Nucleus accumbens (tissue), 56 donors: Measurements from ENCODE around the gene APBB2.

Source experiments
- DNase-seq, 56 donors: peaks; one replicate each; lab custom pipeline; 2025; lab: John Stamatoyannopoulos, UW

APBB2 gene

GRCh38 chr4:41216294-41217019, 2.1 kb upstream of the APBB2 start:
- DNase-seq: peak in 51 of 56 donors; percentile 4 to 79 (median 53)

GRCh38 chr4:41215969-41216293, 1.6 kb upstream of the APBB2 start:
- DNase-seq: no peak

DNA sequence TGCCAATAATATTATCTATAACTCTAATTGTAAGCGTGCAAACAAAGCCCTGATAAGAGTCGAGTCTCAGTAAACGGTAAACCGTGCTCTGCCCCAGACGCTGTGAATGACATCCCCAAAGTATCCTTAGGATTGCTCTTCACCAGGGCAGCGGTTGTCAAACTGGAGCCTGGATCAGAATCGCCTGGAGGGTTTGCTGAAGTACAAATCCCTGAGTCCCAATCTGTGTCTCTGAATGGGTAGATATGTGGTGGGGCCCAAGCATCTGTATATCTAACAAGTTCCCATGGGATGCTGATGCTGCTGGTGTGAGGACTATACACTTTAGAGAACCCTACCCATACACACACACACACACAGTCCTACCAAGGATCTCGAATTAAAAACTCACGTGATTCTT, 813 bp upstream of the APBB2 start:
- peak in 1 of 56 donors; percentile 17 for DNase-seq

DNA sequence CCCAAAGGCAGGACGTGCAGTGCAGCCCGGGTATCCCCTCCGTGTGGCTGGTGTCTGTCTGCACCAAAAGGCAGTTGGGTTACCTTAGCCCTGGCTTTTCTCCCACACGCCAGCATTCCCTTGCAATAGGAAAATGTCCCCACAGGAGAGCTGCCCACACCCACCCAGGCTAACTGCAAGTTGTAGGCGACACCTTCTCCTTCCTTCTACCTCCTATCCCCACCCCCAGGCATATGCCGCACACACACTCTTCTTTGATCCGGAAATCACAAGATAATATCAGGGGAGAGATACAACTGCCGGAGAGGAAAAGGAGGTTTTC, 444 bp upstream of the APBB2 start:
- peak in 2 of 56 donors; percentile 48 to 58 for DNase-seq

GRCh38 chr4:41213625-41214135, 662 bp downstream of the APBB2 start:
- peak in 24 of 56 donors; percentile 13 to 63 (median 47) for DNase-seq

- DNase-seq: peak in 41 of 56 donors; percentile 4 to 61 (median 28)
Observed at GRCh38 chr4:41212616-41213203, 1.6 kb downstream of the APBB2 start.

GRCh38 chr4:41211951-41212615, 2.3 kb downstream of the APBB2 start:
- DNase-seq: no peak

DNA sequence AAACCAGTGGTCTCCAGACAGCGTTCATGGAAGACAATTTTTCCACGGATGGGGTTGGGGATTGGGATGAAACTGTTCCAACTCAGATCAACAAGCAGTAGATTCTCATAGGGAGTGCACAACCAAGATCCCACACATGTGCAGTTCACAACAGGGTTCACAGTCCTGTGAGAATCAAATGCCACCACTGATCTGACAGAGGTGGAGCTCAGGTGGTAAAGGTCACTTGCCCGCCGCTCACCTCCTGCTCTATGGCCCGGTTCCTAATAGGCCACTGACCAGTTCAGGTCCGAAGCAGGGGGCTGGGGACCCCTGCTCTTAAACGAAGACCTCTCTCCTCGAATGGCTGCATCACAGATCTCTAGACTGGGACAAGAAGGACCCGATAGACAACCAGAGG, 4.4 kb downstream of the APBB2 start:
- no peak for DNase-seq

DNA sequence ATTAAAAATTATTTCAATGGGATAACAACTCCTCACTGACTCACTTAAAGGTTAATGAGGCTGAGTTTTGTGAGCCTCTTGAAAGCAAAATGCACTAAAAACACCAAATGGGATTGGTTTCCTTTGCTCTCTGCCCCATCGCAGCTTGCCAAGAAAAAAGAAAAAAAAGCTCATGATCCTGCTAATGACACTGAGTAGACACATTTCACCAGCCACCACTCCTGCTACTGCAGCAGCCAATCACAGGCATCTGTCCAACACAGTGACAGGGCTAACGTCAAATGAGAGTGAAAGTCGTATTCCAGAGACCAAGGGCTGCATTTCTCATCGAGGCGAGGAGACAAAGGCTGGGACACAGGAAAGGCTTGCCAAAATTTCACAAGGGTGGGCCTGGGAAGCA, 5.2 kb downstream of the APBB2 start:
- peak in 5 of 56 donors; percentile 7 to 45 (median 18) for DNase-seq

GRCh38 chr4:41207291-41207831, 7.0 kb downstream of the APBB2 start:
- DNase-seq: no peak

GRCh38 chr4:41205854-41206460, 8.4 kb downstream of the APBB2 start:
- DNase-seq: no peak

DNA sequence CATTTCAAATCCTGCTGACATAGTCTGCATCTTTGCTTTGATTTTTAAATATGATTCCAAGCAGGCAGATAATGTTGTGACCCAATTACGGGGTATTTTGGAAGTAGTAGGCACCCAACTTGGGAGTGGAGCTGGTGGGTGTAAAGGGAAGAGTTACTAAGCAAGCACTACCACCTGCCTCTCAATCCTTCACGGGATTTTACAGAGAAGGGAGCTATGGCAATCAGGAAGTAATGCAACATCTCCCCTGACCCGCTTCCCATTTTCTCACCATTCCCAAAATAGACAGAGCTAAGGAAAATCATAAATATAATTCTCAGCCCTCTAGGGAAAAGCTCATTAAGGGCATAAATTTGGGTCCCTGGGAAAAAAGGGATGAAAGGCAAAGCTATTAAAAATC, 9.2 kb downstream of the APBB2 start:
- DNase-seq: peak in 6 of 56 donors; percentile 11 to 38 (median 24)

- peak in 3 of 56 donors; percentile 7 to 23 (median 11) for DNase-seq
Observed at GRCh38 chr4:41204400-41204978, 9.9 kb downstream of the APBB2 start.

DNA sequence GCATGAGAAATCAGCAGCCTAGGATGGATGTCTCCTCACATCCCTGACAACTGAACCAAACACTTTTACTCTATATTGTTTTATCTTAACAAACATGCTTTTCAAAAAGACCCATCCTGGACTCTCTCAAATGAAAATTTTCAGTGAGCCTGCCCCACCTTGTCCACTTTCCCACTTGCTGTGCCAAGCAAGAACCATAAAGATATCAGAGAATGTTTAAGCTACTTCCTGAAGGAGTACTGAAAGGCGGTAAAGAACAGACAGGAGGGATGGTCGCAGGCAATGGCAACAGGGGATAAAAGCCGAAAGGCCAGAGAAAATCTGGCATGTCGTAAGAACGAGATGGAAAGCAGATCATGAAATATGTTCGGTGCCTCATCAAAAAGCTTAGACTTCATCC, 10.5 kb downstream of the APBB2 start:
- no peak for DNase-seq

DNA sequence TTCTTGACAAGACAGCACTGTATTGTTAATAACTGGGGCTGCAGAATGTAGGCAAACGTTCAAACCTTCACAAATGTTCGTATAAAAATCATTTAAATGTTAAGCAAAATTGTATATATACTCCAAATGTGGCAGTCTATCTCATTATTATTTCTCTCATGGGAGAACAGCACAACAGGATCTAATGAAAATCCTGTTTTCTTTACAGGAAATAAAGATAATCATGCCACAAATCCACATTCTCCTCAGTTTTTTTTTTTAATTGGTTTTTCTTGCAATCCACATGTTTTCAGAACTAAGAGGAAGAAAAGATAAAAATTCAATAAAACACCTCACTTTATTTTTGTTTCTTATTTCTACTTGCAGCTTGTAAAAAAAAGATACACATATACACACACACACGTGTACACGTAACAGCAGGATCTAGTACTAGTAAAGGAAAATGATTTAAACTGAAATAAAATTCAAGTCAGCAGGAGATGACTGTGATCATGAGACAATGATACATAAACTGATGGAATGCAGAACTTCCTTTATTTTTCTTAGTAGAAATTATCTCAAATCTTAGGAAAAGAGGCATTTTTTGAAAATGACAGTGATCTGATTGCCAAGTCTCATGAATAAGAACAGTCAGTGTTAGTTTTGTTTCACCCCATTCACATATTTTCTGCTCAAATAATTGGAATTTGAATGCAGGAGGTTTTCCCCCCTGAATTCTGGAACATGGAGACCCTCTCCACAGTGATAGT, 11.3 kb downstream of the APBB2 start:
- DNase-seq: no peak

DNA sequence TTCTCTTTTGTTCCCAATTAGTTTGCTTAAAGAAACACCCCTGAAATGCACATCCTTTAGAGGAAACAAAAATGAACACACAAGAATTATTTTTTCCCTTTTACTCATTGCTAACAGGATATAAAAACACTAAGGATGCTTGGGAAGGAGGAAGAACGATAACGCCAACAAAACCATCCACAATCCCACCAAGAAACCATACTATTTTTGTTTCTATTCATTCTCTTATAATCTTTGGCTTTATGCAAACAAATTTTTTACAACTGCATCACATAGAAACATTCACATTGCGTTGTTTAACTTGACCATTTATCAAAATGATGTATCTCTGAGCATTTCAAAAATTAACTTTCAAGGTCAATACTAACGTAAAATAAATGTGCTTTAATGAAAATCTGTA, 12.0 kb downstream of the APBB2 start:
- DNase-seq: no peak

DNA sequence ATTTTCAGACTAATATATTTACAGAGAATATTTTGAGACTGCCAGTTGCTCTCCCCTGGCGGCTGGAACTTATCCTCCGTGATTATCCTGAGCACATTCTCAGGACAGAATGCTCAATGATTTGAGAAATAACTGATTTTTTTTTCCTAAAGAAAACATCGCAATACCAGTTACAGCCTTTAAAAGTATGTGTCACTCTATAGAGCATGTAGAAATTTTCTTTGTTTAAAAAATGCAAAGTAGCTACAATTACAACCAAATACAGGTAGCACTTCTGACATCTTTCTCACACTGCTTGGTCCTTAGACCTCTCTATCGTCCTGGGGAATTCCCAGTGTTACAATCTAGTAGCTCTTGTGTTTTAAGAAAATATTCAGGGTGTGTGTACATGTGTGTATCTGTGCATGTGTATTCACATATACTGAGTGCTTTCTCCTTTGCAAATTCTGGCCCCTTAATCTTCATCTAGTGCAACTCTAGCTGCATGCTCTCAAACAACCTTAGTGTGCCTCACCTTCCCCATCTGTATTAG, 13.8 kb downstream of the APBB2 start:
- DNase-seq: no peak

GRCh38 chr4:41199788-41200187, 14.6 kb downstream of the APBB2 start:
- no peak for DNase-seq

DNA sequence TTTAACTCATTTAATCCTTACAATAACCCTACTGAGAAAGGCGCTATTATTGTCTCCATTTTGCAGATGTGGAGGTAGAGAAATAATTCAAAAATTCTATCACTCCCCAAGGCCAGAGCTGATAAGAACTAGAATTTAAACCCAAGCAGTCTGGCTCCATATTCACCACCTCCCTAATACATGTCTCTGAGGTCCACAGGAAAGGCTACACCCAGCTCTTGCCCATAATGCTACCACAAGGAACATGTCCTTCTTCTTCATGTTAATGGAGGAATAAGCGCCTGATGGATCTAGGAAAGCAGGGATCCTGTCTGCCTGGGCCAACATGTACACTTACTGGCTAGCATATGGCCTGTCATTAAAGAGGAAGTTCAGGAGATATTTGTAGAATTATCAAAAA, 16.3 kb downstream of the APBB2 start:
- no peak for DNase-seq

GRCh38 chr4:41197495-41197894, 16.8 kb downstream of the APBB2 start:
- no peak for DNase-seq
